Ishikawa (cell line): ENCODE measurements around the gene MIOS.

Experiments
- CREB1 ChIP-seq: IDR thresholded peaks from 2 replicates; pipeline ENCODE4 v1.6.1; 2012; ENCODE audit warnings: low read depth
- EGR1 ChIP-seq: IDR thresholded peaks from 2 replicates; pipeline ENCODE4 v1.6.1; 2012
- EP300 ChIP-seq: IDR thresholded peaks from 2 replicates; pipeline ENCODE4 v1.6.1; 2012; ENCODE audit warnings: borderline replicate concordance
- MAX ChIP-seq: IDR thresholded peaks from 2 replicates; pipeline ENCODE4 v1.6.1; 2012
- NFIC ChIP-seq: IDR thresholded peaks from 2 replicates; pipeline ENCODE4 v1.6.1; 2012
- RAD21 ChIP-seq: IDR thresholded peaks from 2 replicates; pipeline ENCODE4 v1.6.1; 2012; ENCODE audit warnings: low read depth
- REST ChIP-seq: IDR thresholded peaks from 2 replicates; pipeline ENCODE4 v1.6.1; 2012; ENCODE audit warnings: low read depth, mild to moderate bottlenecking
- TAF1 ChIP-seq: IDR thresholded peaks from 2 replicates; pipeline ENCODE4 v1.6.1; 2012; ENCODE audit warnings: low read depth, mild to moderate bottlenecking
- TCF12 ChIP-seq: IDR thresholded peaks from 2 replicates; pipeline ENCODE4 v1.6.1; 2012; ENCODE audit warnings: low read depth
- USF1 ChIP-seq: IDR thresholded peaks from 2 replicates; pipeline ENCODE4 v1.6.1; 2012
- YY1 ChIP-seq: IDR thresholded peaks from 2 replicates; pipeline ENCODE4 v1.6.1; 2012; ENCODE audit warnings: low read depth

GRCh38 chr7:7524121-7524520 is 42.6 kb upstream of the MIOS start:
- no peak for TF ChIP-seq NFIC
- no peak for TF ChIP-seq YY1
- TF ChIP-seq MAX, result no peak
- TF ChIP-seq TAF1, result no peak
- TF ChIP-seq REST, result no peak
- TF ChIP-seq RAD21, result no peak
- no peak for TF ChIP-seq EP300
- TF ChIP-seq EGR1, result no peak
- no peak for TF ChIP-seq TCF12
- no peak for TF ChIP-seq USF1
- TF ChIP-seq CREB1, result no peak
